ENCODE results near the gene TRUB2.
"Not testable (repeated sequence)": the region's sequence is repeated elsewhere in the genome, so short reads cannot be mapped to it uniquely, and the experiment has no call there.

Gene TRUB2

GRCh38 chr9:128340691-128341434 is 18.6 kb upstream of the TRUB2 start:
- no peak for DNase-seq (ENCODE audit: low read depth)

- no peak for DNase-seq (ENCODE audit: low read depth)
These were observed 17.8 kb upstream of the TRUB2 start, which contains the start of gene SLC27A4 for GRCh38 chr9:128339761-128340690. Gene SLC27A4 (plus strand): TSS chr9:128340527. CDS start chr9:128343133, 2,606 bp downstream.

GRCh38 chr9:128338852-128339614 is 16.8 kb upstream of the TRUB2 start:
- not testable (repeated sequence) for DNase-seq (ENCODE audit: low read depth)

GRCh38 chr9:128337936-128338335 is 15.7 kb upstream of the TRUB2 start:
- DNase-seq (ENCODE audit: low read depth), result no peak

GRCh38 chr9:128335914-128336313 is 13.7 kb upstream of the TRUB2 start:
- DNase-seq (ENCODE audit: low read depth), result no peak

GRCh38 chr9:128335161-128335560 is 12.9 kb upstream of the TRUB2 start:
- DNase-seq (ENCODE audit: low read depth), result no peak

GRCh38 chr9:128333451-128333869 is 11.2 kb upstream of the TRUB2 start:
- DNase-seq (ENCODE audit: low read depth), result no peak

- no peak for DNase-seq (ENCODE audit: low read depth)
These were observed 3.4 kb upstream of the TRUB2 start for GRCh38 chr9:128325629-128326028.

- DNase-seq (ENCODE audit: low read depth), result no peak
These were observed 2.2 kb upstream of the TRUB2 start for GRCh38 chr9:128324401-128324800.

- DNase-seq (ENCODE audit: low read depth), result no peak
These were observed 1.5 kb upstream of the TRUB2 start for GRCh38 chr9:128323791-128324190.

- no peak for DNase-seq (ENCODE audit: low read depth)
These were observed 1.0 kb upstream of the TRUB2 start for GRCh38 chr9:128323212-128323730.

- no peak for DNase-seq (ENCODE audit: low read depth)
These were observed 306 bp downstream of the TRUB2 start for GRCh38 chr9:128321879-128322403.

GRCh38 chr9:128321343-128321742 is 904 bp downstream of the TRUB2 start:
- DNase-seq (ENCODE audit: low read depth), result no peak

- no peak for DNase-seq (ENCODE audit: low read depth)
These were observed 4.6 kb downstream of the TRUB2 start for GRCh38 chr9:128317629-128318028.

GRCh38 chr9:128316421-128316820 is 5.8 kb downstream of the TRUB2 start:
- no peak for DNase-seq (ENCODE audit: low read depth)

- no peak for DNase-seq (ENCODE audit: low read depth)
These were observed 7.5 kb downstream of the TRUB2 start for GRCh38 chr9:128314697-128315096.

GRCh38 chr9:128310461-128310860 is 11.8 kb downstream of the TRUB2 start:
- no peak for DNase-seq (ENCODE audit: low read depth)

- DNase-seq (ENCODE audit: low read depth), result no peak
These were observed 12.7 kb downstream of the TRUB2 start for GRCh38 chr9:128309551-128309950.

- DNase-seq (ENCODE audit: low read depth), result no peak
These were observed 17.3 kb downstream of the TRUB2 start for GRCh38 chr9:128304971-128305288.

GRCh38 chr9:128304136-128304970 is 17.9 kb downstream of the TRUB2 start:
- DNase-seq (ENCODE audit: low read depth), result no peak
